A673 (cell line): ENCODE measurements around the gene EP300. TPM values are rescaled to one million over a fixed set of nuclear protein-coding genes. Genes with fewer than 3 reads are reported as not detected.
"Not testable (repeated sequence)": the region's sequence is repeated elsewhere in the genome, so short reads cannot be mapped to it uniquely, and the experiment has no call there.

Experiments used
- BruUV-seq: library from RNA; stranded (reverse); fragments of 400-500 nt; replicated peaks from 2 replicates; lab custom pipeline; 2021; lab: Mats Ljungman, UMichigan
- CTCF ChIA-PET: fragments of 300-600 bp; sonication (Branson Sonifier 250); formaldehyde crosslinking; loops from one replicate; lab custom pipeline; 2022; ENCODE audit warnings: antibody characterized with exemption; lab: Charles Lee
- POLR2A ChIA-PET: fragments of 300-600 bp; sonication (Branson Sonifier 250); formaldehyde crosslinking; loops from one replicate; lab custom pipeline; 2022; ENCODE audit warnings: antibody characterized with exemption; ENCODE audit not compliant: low non-redundant PET; lab: Charles Lee
- DNase-seq: peaks from one replicate; pipeline ENCODE4 v3.0.0-alpha.2; 2015; ENCODE audit warnings: low spot score
- H3K27ac ChIP-seq: fragments of 200-600 bp; sonication (generic); 2 replicates; pipeline ENCODE4 v1.5.1; 2016; ENCODE audit warnings: mixed run types, low read depth, mild to moderate bottlenecking, mixed read lengths, antibody characterized with exemption, low read length; ENCODE audit not compliant: poor library complexity, severe bottlenecking
- H3K27me3 ChIP-seq: fragments of 200-600 bp; sonication (generic); replicated peaks from 2 replicates; pipeline ENCODE4 v1.6.1; 2017; ENCODE audit warnings: mixed run types, low read depth, mild to moderate bottlenecking, mixed read lengths, antibody characterized with exemption, low read length; ENCODE audit not compliant: insufficient read depth, poor library complexity
- H3K36me3 ChIP-seq: fragments of 200-600 bp; sonication (generic); 2 replicates; pipeline ENCODE4 v1.6.1; 2016; ENCODE audit warnings: mixed run types, mild to moderate bottlenecking, mixed read lengths, antibody characterized with exemption, low read length; ENCODE audit not compliant: insufficient read depth, poor library complexity, severe bottlenecking
- H3K4me1 ChIP-seq: fragments of 200-600 bp; sonication (generic); 2 replicates; pipeline ENCODE4 v1.6.1; 2017; ENCODE audit warnings: mixed run types, mild to moderate bottlenecking, mixed read lengths, antibody characterized with exemption, low read length; ENCODE audit not compliant: insufficient read depth, poor library complexity, severe bottlenecking
- H3K4me3 ChIP-seq: fragments of 200-600 bp; sonication (generic); 2 replicates; pipeline ENCODE4 v1.5.1; 2016; ENCODE audit warnings: low read depth, mixed run types, mild to moderate bottlenecking, mixed read lengths, low read length; ENCODE audit not compliant: poor library complexity, severe bottlenecking
- H3K9me3 ChIP-seq: fragments of 200-600 bp; sonication (generic); 2 replicates; pipeline ENCODE4 v1.6.1; 2016; ENCODE audit warnings: mixed run types, low read depth, mild to moderate bottlenecking, mixed read lengths, antibody characterized with exemption, low read length; ENCODE audit not compliant: poor library complexity, severe bottlenecking
- EZH2 ChIP-seq: fragments of 200-600 bp; sonication (generic); IDR thresholded peaks from 2 replicates; pipeline ENCODE4 v1.6.1; 2017; ENCODE audit warnings: borderline replicate concordance, low read depth, mild to moderate bottlenecking, mixed read lengths, antibody characterized with exemption, low read length; ENCODE audit not compliant: poor library complexity, severe bottlenecking
- intact Hi-C: fragments of 100-400 bp; cut with micrococcal nuclease; formaldehyde crosslinking; loops from one replicate; pipeline ENCODE4 v1.10.0; 2022; ENCODE audit not compliant: unreplicated experiment
- total RNA-seq: library from RNA; stranded (reverse); gene quantifications from 2 replicates; pipeline ENCODE4 v1.2.3, GENCODE V29; 2021
- TF ChIP-seq, protein P1 (sequence below): fragments of 300-800, 200-600 bp; sonication (generic); conservative IDR thresholded peaks from 2 replicates; pipeline ENCODE4 v1.5.1; 2017; ENCODE audit warnings: low read depth, mild to moderate bottlenecking, antibody characterized with exemption, low read length, moderate library complexity, mixed read lengths

The EP300 gene
- total RNA-seq, 1 experiment from 2014 or later, result 85.6 TPM

DNA sequence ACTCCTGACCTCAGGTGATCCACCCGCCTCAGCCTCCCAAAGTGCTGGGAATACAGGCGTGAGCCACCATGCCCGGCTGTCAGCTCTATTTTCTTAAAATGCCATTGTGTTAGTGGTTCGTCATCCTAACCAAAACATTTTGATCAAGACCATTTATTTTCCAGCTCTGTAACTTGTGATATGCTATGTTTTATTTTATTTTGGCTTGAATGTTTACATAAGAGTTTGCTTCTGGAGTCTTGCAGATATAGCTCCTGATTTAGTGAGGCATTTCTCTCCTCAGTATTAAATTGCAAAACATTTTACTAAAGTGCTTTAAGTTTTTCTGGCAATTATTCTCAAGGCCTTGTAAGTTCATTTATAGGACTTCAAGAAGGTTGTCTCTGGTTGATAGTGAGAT lies 4.4 kb downstream of the EP300 start:
- Histone ChIP-seq H3K4me3 (no peak overlapping the region), H3K27ac (no peak overlapping the region), H3K4me1 (peaks cover 15% of the 10 kb centered on the region), H3K9me3 (no peaks in the 10 kb centered on the region), H3K36me3 (no peaks in the 10 kb centered on the region), H3K27me3 (no peaks in the 10 kb centered on the region)
- intact Hi-C loops, result no loop called here
- TF ChIP-seq, protein P1, sequence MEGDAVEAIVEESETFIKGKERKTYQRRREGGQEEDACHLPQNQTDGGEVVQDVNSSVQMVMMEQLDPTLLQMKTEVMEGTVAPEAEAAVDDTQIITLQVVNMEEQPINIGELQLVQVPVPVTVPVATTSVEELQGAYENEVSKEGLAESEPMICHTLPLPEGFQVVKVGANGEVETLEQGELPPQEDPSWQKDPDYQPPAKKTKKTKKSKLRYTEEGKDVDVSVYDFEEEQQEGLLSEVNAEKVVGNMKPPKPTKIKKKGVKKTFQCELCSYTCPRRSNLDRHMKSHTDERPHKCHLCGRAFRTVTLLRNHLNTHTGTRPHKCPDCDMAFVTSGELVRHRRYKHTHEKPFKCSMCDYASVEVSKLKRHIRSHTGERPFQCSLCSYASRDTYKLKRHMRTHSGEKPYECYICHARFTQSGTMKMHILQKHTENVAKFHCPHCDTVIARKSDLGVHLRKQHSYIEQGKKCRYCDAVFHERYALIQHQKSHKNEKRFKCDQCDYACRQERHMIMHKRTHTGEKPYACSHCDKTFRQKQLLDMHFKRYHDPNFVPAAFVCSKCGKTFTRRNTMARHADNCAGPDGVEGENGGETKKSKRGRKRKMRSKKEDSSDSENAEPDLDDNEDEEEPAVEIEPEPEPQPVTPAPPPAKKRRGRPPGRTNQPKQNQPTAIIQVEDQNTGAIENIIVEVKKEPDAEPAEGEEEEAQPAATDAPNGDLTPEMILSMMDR, result no peak
- TF ChIP-seq EZH2, result no peak
- DNase-seq, result no peak
- BruUV-seq, result no TSS peak
- POLR2A ChIA-PET, result no interaction called here
- CTCF ChIA-PET, result interaction anchor here (0.5 kb wide), 1 partner anchor 736 kb away, joined by 7 read pairs; the partner anchor contains the start of gene SREBF2

DNA sequence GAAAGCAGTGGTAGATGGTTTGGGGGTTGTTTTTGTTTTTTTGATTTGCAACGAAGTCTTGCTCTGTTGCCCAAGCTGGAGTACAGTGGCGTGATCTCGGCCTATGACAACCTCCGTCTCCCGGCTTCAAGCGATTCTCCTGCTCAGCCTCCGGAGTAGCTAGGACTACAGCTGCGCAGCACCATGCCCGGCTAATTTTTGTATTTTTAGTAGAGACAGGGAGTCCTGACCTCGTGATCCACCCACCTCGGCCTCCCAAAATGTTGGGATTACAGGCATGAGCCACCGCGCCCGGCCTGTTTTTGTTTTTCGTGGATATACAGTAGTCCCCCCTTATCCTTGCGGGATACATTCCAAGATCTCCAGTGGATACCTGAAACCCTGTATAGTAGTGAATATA lies 6.6 kb downstream of the EP300 start:
- Histone ChIP-seq H3K27me3 (no peaks in the 10 kb centered on the region), H3K4me1 (peaks cover 15% of the 10 kb centered on the region), H3K27ac (no peak overlapping the region), H3K9me3 (no peaks in the 10 kb centered on the region), H3K4me3 (no peak overlapping the region), H3K36me3 (no peaks in the 10 kb centered on the region)
- no peak for DNase-seq
- BruUV-seq, result no TSS peak
- TF ChIP-seq, protein P1, result no peak
- no peak for TF ChIP-seq EZH2
- ChIA-PET POLR2A (no interaction called here), CTCF (no interaction called here)
- intact Hi-C loops, result no loop called here

DNA sequence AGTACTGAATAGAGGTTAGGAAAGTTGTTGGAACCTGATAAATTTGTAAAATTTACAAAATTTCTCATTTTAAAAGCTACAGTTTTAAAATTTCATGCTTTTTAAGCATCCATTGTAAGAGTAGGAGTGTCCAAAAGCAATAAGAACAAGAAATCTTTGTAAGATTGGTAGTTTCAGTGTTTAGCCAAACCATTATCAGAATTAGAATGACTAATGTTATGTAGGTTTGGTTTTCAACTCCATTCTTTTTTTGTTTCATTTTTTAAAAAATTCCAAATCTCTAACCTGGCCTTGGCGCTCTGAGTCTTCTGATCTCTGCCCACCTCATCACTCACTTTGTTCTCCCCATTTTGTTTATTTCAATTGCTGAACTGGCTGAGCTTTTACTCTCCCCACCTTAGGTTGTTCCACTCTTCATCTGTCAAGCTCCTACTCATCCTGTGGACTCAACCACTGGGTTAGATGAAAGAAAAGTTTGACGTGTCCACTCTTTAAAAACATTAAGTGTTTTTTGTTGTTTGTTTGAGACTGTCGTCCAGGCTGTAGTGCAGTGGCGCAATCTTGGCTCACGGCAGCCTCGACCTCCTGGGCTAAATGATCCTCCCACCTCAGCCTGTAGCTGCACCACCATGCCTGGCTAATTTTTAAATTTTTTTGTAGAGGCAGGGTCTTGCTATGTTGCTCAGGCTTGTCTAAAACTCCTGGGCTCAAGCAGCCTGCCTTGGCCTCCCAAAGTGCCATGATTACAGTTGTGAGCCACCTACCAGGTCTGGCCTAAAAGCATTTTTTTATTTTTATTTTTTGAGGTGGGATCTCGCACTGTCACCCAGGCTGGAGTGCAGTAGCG lies 14.0 kb downstream of the EP300 start:
- no peaks in the 10 kb centered on the region for H3K4me1 ChIP-seq
- ChIA-PET CTCF (no interaction called here), POLR2A (no interaction called here)
- no peaks in the 10 kb centered on the region for H3K27me3 ChIP-seq
- DNase-seq, result no peak
- H3K9me3 ChIP-seq, result no peaks in the 10 kb centered on the region
- peaks cover 7% of the 10 kb centered on the region for H3K36me3 ChIP-seq
- intact Hi-C loops, result no loop called here
- no TSS peak for BruUV-seq
- no peak overlapping the region for H3K27ac ChIP-seq
- TF ChIP-seq EZH2, result no peak
- TF ChIP-seq, protein P1, result no peak
- no peak overlapping the region for H3K4me3 ChIP-seq

DNA sequence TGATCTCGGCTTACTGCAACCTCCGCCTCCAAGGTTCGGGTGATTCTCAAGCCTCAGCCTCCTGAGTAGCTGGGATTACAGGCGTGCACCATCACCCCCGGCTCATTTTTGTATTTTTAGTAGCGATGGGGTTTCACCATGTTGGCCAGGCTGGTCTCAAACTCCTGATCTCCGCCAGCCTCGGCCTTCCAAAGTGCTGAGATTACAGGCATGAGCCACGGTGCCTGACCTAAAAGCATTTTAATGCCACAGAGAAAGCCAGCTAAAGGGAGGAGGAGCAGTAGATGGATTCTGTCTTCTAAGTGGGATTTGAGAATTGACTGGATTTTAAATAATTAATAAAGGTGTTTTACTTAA lies 14.6 kb downstream of the EP300 start:
- intact Hi-C loops, H3K9me3 ChIP-seq, H3K4me1 ChIP-seq, BruUV-seq, DNase-seq, H3K27ac ChIP-seq, H3K4me3 ChIP-seq, POLR2A ChIA-PET, CTCF ChIA-PET, H3K27me3 ChIP-seq, H3K36me3 ChIP-seq: not testable (repeated sequence)
